Mammary epithelial cell (primary cell): ENCODE results near the gene FAM167B.

ENCODE experiments used
- CTCF ChIP-seq, 2 donors: IDR thresholded peaks in 1 of 2; conservative IDR thresholded peaks in 1 of 2; 2 replicates each; pipeline ENCODE4 v1.5.1; 2011 to 2012; ENCODE audit warnings: inconsistent platforms in 2 of 2, low read length in 2 of 2, mild to moderate bottlenecking in 2 of 2, control low read depth in 1 of 2, low read depth in 1 of 2; ENCODE audit not compliant: insufficient read depth in 1 of 2; ENCODE audit errors: extremely low read depth in 1 of 2
- EZH2 ChIP-seq: IDR thresholded peaks from 2 replicates; pipeline ENCODE4 v1.6.1; 2012; ENCODE audit warnings: low read length, inconsistent platforms, borderline replicate concordance

- TF ChIP-seq CTCF (conservative IDR thresholded peaks at IDR 0.05 in 1 of 2, IDR thresholded peaks at IDR 0.05 in 1 of 2; ENCODE audit: extremely low read depth in 1 of 2, insufficient read depth in 1 of 2, low read depth in 1 of 2, low read length in 2 of 2) (no peak), EZH2 (no peak)
These were observed 38.6 kb upstream of the FAM167B start for GRCh38 chr1:32208469-32208868.
